Thoracic aorta (tissue), 2 donors: ENCODE measurements around the gene CXCL16. TPM values are rescaled to one million over a fixed set of nuclear protein-coding genes. Genes with fewer than 3 reads are reported as not detected.

ENCODE experiments used
- ATAC-seq: fragments of 150-250 bp; one replicate; pipeline ENCODE4 v1.8.0; 2017; ENCODE audit warnings: low read depth; ENCODE audit not compliant: insufficient number of reproducible peaks, low FRiP score
- DNase-seq: peaks from one replicate; pipeline ENCODE4 v3.0.0-alpha.2; 2020; ENCODE audit warnings: low spot score
- H3K27ac ChIP-seq, 2 donors: fragments of 200-600 bp; sonication (generic); 1 replicate in 1 of 2; 2 replicates in 1 of 2; pipeline ENCODE4 v1.5.1; 2016; ENCODE audit warnings: mild to moderate bottlenecking in 2 of 2, moderate library complexity in 2 of 2
- H3K27me3 ChIP-seq: fragments of 200-600 bp; sonication (generic); replicated peaks from 2 replicates; pipeline ENCODE4 v1.6.0; 2016; ENCODE audit warnings: mild to moderate bottlenecking; ENCODE audit not compliant: insufficient read depth
- H3K36me3 ChIP-seq: fragments of 200-600 bp; sonication (generic); one replicate; pipeline ENCODE4 v1.5.1; 2016
- H3K4me1 ChIP-seq, 2 donors: fragments of 200-600 bp; sonication (generic); 1 replicate in 1 of 2; 2 replicates in 1 of 2; pipeline versions ENCODE4 v1.5.1 to v1.6.0; 2016; ENCODE audit warnings: low read depth in 2 of 2, mild to moderate bottlenecking in 1 of 2; ENCODE audit not compliant: control insufficient read depth in 1 of 2
- H3K4me3 ChIP-seq: fragments of 200-600 bp; sonication (generic); 2 replicates; pipeline ENCODE4 v1.5.1; 2016; ENCODE audit warnings: mild to moderate bottlenecking
- H3K9me3 ChIP-seq: fragments of 200-600 bp; sonication (generic); 2 replicates; pipeline ENCODE4 v1.5.1; 2016
- CTCF ChIP-seq: fragments of 200-600 bp; sonication (generic); IDR thresholded peaks from one replicate; pipeline ENCODE4 v1.5.1; 2019; ENCODE audit warnings: antibody characterized with exemption
- total RNA-seq, 2 donors: library from RNA; depleted of rRNA; stranded (reverse); fragments of >200 nt; gene quantifications; one replicate each; pipeline versions ENCODE4 v1.1.0 to v1.2.3, GENCODE V29; 2016

The CXCL16 gene
- total RNA-seq, 2 donors from 2014 or later = 27.6 to 41.7 TPM

- no peak overlapping the region for H3K4me3 ChIP-seq
- ATAC-seq (no peak), DNase-seq (no peak)
- peaks cover 0 to 7% of the 10 kb centered on the region in 2 donors for H3K4me1 ChIP-seq
- no peaks in the 10 kb centered on the region for H3K9me3 ChIP-seq
- H3K27me3 ChIP-seq = no peaks in the 10 kb centered on the region
- no peak for TF ChIP-seq CTCF
- H3K27ac ChIP-seq = no peak overlapping the region
- H3K36me3 ChIP-seq = peaks cover 5% of the 10 kb centered on the region
Measured at GRCh38 chr17:4721203-4722135, 18.3 kb downstream of the CXCL16 start.

GRCh38 chr17:4720787-4721186, 18.9 kb downstream of the CXCL16 start:
- Histone ChIP-seq H3K27me3 (no peaks in the 10 kb centered on the region), H3K27ac (no peak overlapping the region), H3K9me3 (no peaks in the 10 kb centered on the region), H3K4me1 (peaks cover 0 to 7% of the 10 kb centered on the region in 2 donors), H3K36me3 (peaks cover 5% of the 10 kb centered on the region), H3K4me3 (no peak overlapping the region)
- no peak for DNase-seq
- no peak for ATAC-seq
- TF ChIP-seq CTCF = no peak

GRCh38 chr17:4719684-4720221, 20.0 kb downstream of the CXCL16 start:
- Histone ChIP-seq H3K9me3 (no peaks in the 10 kb centered on the region), H3K4me1 (peaks cover 0 to 7% of the 10 kb centered on the region in 2 donors), H3K27me3 (no peaks in the 10 kb centered on the region), H3K36me3 (peaks cover 5% of the 10 kb centered on the region), H3K4me3 (no peak overlapping the region), H3K27ac (no peak overlapping the region)
- DNase-seq = no peak
- ATAC-seq = no peak
- no peak for TF ChIP-seq CTCF

GRCh38 chr17:4719146-4719545, 20.6 kb downstream of the CXCL16 start:
- Histone ChIP-seq H3K27ac (no peak overlapping the region), H3K4me3 (no peak overlapping the region), H3K27me3 (no peaks in the 10 kb centered on the region), H3K9me3 (no peaks in the 10 kb centered on the region), H3K36me3 (peaks cover 5% of the 10 kb centered on the region), H3K4me1 (peaks cover 0 to 7% of the 10 kb centered on the region in 2 donors)
- TF ChIP-seq CTCF = no peak
- DNase-seq (no peak), ATAC-seq (no peak)

- Histone ChIP-seq H3K27ac (no peak overlapping the region), H3K4me1 (peaks cover 0 to 7% of the 10 kb centered on the region in 2 donors), H3K9me3 (no peaks in the 10 kb centered on the region), H3K36me3 (peaks cover 5% of the 10 kb centered on the region), H3K4me3 (no peak overlapping the region), H3K27me3 (no peaks in the 10 kb centered on the region)
- TF ChIP-seq CTCF = no peak
- DNase-seq (no peak), ATAC-seq (no peak)
Measured at GRCh38 chr17:4718276-4718675, 21.5 kb downstream of the CXCL16 start.
